ENCODE data around the gene BTBD6.

GRCh38 chr14:105229099-105229655 lies 19.2 kb upstream of the BTBD6 start:
- TF ChIP-seq EZH2 (IDR thresholded peaks at IDR 0.05; ENCODE audit: insufficient read depth, poor library complexity, severe bottlenecking) (no peak), EZH2phosphoT487 (IDR thresholded peaks at IDR 0.05; ENCODE audit: insufficient read depth, low read depth) (no peak)

Data from GM23248 (cell line).